Bronchial epithelial cell (primary cell): Measurements from ENCODE around the gene ALPI. TPM values are rescaled to one million over a fixed set of nuclear protein-coding genes. Genes with fewer than 3 reads are reported as not detected.

ENCODE experiments used
- DNase-seq: peaks from one replicate; pipeline ENCODE4 v3.0.0-alpha.2; 2010; ENCODE audit warnings: low read depth
- FAIRE-seq: peaks from 2 replicates; lab custom pipeline; 2011; peaks lifted over from hg19 to GRCh38; lab: Jason Lieb, UNC
- H3K27me3 ChIP-seq: 2 replicates; pipeline ENCODE4 v1.5.1; 2011; ENCODE audit warnings: low read length; ENCODE audit not compliant: control insufficient read depth, insufficient read depth
- H3K36me3 ChIP-seq: 2 replicates; pipeline ENCODE4 v1.5.1; 2011; ENCODE audit warnings: low read length; ENCODE audit not compliant: control insufficient read depth, insufficient read depth
- H3K4me3 ChIP-seq: 2 replicates; pipeline ENCODE4 v1.5.1; 2011; ENCODE audit warnings: mild to moderate bottlenecking, low read depth, low read length, control low read depth
- total RNA-seq: library from RNA; depleted of rRNA; stranded (reverse); fragments of >200 nt; gene quantifications from 2 replicates; pipeline ENCODE4 v1.2.1, GENCODE V29; 2014
- TF ChIP-seq, protein P1 (sequence below): IDR thresholded peaks from 2 replicates; pipeline ENCODE4 v1.5.1; 2011; ENCODE audit warnings: mild to moderate bottlenecking, moderate library complexity, low read length, control low read depth, inconsistent platforms; ENCODE audit not compliant: insufficient read depth, severe bottlenecking

The ALPI gene
- total RNA-seq, 1 donor from 2014 or later: not detected

DNA sequence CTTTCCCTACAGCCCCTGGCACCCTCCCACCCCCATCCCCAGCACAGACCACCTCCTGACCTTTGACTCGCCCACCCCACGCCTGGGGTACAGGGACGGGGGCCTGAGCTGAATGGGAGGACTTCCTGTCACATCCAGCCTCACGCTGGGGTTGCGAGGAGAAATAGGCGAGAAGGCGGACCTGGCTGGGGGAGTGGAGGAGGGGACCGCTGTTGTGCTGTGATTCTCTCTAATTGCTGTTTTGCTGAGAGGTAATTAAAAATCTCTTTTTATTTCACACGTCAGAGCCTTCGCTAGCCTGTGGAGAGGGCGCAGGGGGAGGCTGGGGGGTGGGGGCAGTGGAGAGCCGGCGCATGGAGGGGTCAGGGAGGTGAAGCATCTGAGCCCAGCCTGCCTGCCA, 41.4 kb downstream of the ALPI start:
- H3K36me3 ChIP-seq: no peaks in the 10 kb centered on the region
- no peak for FAIRE-seq
- TF ChIP-seq, protein P1, sequence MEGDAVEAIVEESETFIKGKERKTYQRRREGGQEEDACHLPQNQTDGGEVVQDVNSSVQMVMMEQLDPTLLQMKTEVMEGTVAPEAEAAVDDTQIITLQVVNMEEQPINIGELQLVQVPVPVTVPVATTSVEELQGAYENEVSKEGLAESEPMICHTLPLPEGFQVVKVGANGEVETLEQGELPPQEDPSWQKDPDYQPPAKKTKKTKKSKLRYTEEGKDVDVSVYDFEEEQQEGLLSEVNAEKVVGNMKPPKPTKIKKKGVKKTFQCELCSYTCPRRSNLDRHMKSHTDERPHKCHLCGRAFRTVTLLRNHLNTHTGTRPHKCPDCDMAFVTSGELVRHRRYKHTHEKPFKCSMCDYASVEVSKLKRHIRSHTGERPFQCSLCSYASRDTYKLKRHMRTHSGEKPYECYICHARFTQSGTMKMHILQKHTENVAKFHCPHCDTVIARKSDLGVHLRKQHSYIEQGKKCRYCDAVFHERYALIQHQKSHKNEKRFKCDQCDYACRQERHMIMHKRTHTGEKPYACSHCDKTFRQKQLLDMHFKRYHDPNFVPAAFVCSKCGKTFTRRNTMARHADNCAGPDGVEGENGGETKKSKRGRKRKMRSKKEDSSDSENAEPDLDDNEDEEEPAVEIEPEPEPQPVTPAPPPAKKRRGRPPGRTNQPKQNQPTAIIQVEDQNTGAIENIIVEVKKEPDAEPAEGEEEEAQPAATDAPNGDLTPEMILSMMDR: no peak
- H3K4me3 ChIP-seq: no peak overlapping the region
- no peak for DNase-seq
- peaks cover 8% of the 10 kb centered on the region for H3K27me3 ChIP-seq

DNA sequence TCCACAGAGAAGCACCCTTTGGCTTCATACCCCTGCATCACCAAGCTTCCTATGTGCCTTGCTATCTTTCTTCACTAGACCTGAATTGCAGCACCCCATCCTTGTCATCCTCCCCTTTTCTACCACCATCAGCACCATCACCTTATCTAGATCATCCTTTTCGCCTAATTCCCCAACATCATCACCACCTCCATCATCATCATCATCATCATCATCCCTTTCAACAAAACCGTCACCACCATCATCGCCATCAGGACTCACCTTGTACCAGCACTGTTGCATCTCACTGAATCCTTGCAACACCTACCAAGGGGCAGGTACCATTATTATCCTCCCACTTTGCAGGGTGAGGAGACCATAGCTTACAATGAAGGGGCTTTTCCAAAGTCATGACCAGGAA, 42.5 kb downstream of the ALPI start:
- TF ChIP-seq, protein P1: no peak
- Histone ChIP-seq H3K36me3 (no peaks in the 10 kb centered on the region), H3K4me3 (no peak overlapping the region), H3K27me3 (peaks cover 15% of the 10 kb centered on the region)
- FAIRE-seq (no peak), DNase-seq (no peak)

DNA sequence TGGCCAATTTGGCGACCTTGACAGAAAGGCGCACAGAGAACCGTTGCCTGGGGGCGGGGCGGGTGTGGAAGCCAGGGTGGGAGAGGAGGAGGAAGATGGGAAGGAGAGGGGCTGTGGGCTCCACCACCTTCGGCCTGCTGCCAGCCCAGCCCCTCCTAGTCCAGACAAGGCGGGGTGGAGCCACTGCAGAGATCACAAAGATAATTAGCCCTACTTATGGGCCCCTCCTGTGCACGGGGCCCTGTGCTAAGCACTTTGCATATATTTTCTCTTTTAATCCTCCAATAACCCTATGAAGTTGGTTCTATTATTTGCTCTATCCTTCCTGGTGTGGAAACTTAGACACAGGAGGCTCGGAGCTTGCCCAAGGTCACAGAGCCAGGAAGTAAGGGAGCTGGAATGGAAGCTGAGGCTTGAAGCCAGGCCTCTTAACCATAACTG, 45.4 kb downstream of the ALPI start:
- no peak for DNase-seq
- H3K36me3 ChIP-seq: no peaks in the 10 kb centered on the region
- H3K4me3 ChIP-seq: no peak overlapping the region
- TF ChIP-seq, protein P1: no peak
- H3K27me3 ChIP-seq: peaks cover 33% of the 10 kb centered on the region
- no peak for FAIRE-seq

DNA sequence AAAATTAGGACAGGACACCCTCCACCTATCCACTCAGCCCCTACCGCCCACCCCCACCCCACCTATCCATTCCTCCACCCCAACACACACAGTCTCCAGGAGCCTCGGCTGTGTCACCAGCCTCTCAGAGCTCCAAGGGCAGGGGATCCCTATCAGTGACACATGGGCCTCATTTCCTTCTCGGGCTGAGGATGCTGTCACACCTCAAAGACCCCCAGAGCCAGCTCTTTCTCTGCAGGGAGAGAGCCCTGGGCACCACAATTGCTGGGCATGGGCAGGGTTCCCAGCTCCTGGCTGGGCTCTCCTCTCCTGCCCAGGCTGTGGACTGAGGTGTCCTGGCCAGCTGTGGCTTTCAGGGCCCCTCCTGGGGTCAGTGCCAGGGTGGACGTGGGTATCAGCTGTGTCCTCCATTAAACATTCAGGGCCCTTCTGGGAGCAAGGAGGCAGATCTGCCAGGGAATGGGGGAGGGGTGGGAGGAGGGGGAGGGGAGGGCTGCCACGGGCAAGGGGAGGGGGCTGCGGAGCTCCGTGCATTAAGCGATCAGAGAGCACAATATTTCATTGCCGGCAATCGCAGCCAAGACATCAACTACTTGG, 45.9 kb downstream of the ALPI start:
- no peak for FAIRE-seq
- peaks cover 37% of the 10 kb centered on the region for H3K27me3 ChIP-seq
- DNase-seq: no peak
- H3K4me3 ChIP-seq: no peak overlapping the region
- TF ChIP-seq, protein P1: no peak
- H3K36me3 ChIP-seq: no peaks in the 10 kb centered on the region

DNA sequence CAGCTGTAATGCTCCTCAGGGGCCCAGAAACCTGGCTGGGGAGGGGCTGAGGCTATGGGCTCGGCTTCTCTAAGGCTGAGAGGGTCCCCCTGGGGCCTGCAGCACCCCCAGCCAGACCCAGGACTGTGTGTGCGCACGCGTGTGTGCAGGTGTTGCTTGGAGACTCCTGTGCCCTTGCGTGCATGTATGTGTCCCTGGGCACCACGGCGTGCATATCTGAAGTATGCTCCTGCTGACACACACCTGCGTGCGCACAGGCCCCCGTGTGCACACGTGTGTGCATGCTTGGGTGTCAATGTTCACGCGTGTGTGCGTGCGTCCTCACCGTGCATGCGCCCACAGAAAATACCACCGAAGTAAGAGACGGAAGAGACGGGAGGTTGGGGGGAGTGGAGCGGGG, 46.6 kb downstream of the ALPI start:
- FAIRE-seq (no peak), DNase-seq (no peak)
- Histone ChIP-seq H3K4me3 (no peak overlapping the region), H3K27me3 (peaks cover 37% of the 10 kb centered on the region), H3K36me3 (no peaks in the 10 kb centered on the region)
- TF ChIP-seq, protein P1: no peak
